Activated CD8-positive, alpha-beta memory T cell treated with anti-CD3 and anti-CD28 coated beads, Interleukin-2, amount 50 U/mL, for 4 hours (primary cell): Measurements from ENCODE around the gene DNAH7.

ENCODE experiments used
- DNase-seq: peaks from one replicate; pipeline ENCODE4 v3.0.0-alpha.2; 2020

The DNAH7 gene

GRCh38 chr2:195857132-195857531 is 211.5 kb downstream of the DNAH7 start:
- DNase-seq: no peak

- DNase-seq: no peak
Measured at GRCh38 chr2:195850764-195851163, 217.9 kb downstream of the DNAH7 start.

- no peak for DNase-seq
Measured at GRCh38 chr2:195848119-195848899, 220.3 kb downstream of the DNAH7 start.

- no peak for DNase-seq
Measured at GRCh38 chr2:195842932-195843331, 225.7 kb downstream of the DNAH7 start.

GRCh38 chr2:195838002-195838401 is 230.6 kb downstream of the DNAH7 start:
- DNase-seq: no peak

GRCh38 chr2:195836002-195836401 is 232.6 kb downstream of the DNAH7 start:
- DNase-seq: no peak

GRCh38 chr2:195834836-195835235 is 233.8 kb downstream of the DNAH7 start:
- DNase-seq: no peak

- no peak for DNase-seq
Measured at GRCh38 chr2:195830968-195831950, 237.4 kb downstream of the DNAH7 start.

- DNase-seq: no peak
Measured at GRCh38 chr2:195824478-195824877, 244.2 kb downstream of the DNAH7 start.

- DNase-seq: no peak
Measured at GRCh38 chr2:195823206-195823605, 245.4 kb downstream of the DNAH7 start.

GRCh38 chr2:195821566-195821932 is 247.1 kb downstream of the DNAH7 start:
- no peak for DNase-seq

- no peak for DNase-seq
Measured at GRCh38 chr2:195820867-195821565, 247.6 kb downstream of the DNAH7 start.

- DNase-seq: no peak
Measured at GRCh38 chr2:195820373-195820772, 248.3 kb downstream of the DNAH7 start.

- no peak for DNase-seq
Measured at GRCh38 chr2:195819276-195819675, 249.4 kb downstream of the DNAH7 start.

- DNase-seq: no peak
Measured at GRCh38 chr2:195818526-195818925, 250.1 kb downstream of the DNAH7 start.

- DNase-seq: no peak
Measured at GRCh38 chr2:195818106-195818505, 250.5 kb downstream of the DNAH7 start.

- DNase-seq: no peak
Measured at GRCh38 chr2:195815083-195815482, 253.6 kb downstream of the DNAH7 start.

- DNase-seq: no peak
Measured at GRCh38 chr2:195813421-195813820, 255.2 kb downstream of the DNAH7 start.

GRCh38 chr2:195810340-195811098 is 258.1 kb downstream of the DNAH7 start:
- DNase-seq: no peak

GRCh38 chr2:195808189-195808588 is 260.4 kb downstream of the DNAH7 start:
- DNase-seq: no peak

- no peak for DNase-seq
Measured at GRCh38 chr2:195805283-195805976, 263.2 kb downstream of the DNAH7 start.

GRCh38 chr2:195795879-195796278 is 272.8 kb downstream of the DNAH7 start:
- DNase-seq: no peak
